ENCODE measurements around the gene APOBEC2. TPM values are rescaled to one million over a fixed set of nuclear protein-coding genes. Genes with fewer than 3 reads are reported as not detected.

Gene APOBEC2
- total and polyA plus RNA-seq, 8 donors: 7.2 to 36.7 (median 11.3) TPM; not detected in 3

GRCh38 chr6:41047306-41047705 is 5.7 kb upstream of the APOBEC2 start:
- intact Hi-C loops (cut with DNase I; ENCODE audit: low total_unique reads): no loop called here
- no peaks in the 10 kb centered on the region for H3K27me3 ChIP-seq
- no peak for DNase-seq
- no peak for TF ChIP-seq EP300 (IDR thresholded peaks at IDR 0.05)
- TF ChIP-seq POLR2AphosphoS5 (IDR thresholded peaks at IDR 0.05): no peak
- TF ChIP-seq, protein P1, sequence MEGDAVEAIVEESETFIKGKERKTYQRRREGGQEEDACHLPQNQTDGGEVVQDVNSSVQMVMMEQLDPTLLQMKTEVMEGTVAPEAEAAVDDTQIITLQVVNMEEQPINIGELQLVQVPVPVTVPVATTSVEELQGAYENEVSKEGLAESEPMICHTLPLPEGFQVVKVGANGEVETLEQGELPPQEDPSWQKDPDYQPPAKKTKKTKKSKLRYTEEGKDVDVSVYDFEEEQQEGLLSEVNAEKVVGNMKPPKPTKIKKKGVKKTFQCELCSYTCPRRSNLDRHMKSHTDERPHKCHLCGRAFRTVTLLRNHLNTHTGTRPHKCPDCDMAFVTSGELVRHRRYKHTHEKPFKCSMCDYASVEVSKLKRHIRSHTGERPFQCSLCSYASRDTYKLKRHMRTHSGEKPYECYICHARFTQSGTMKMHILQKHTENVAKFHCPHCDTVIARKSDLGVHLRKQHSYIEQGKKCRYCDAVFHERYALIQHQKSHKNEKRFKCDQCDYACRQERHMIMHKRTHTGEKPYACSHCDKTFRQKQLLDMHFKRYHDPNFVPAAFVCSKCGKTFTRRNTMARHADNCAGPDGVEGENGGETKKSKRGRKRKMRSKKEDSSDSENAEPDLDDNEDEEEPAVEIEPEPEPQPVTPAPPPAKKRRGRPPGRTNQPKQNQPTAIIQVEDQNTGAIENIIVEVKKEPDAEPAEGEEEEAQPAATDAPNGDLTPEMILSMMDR (IDR thresholded peaks at IDR 0.05): no peak
- TF ChIP-seq POLR2A (IDR thresholded peaks at IDR 0.05): no peak
- no peaks in the 10 kb centered on the region for H3K36me3 ChIP-seq
- no peak overlapping the region for H3K4me3 ChIP-seq
- H3K9me3 ChIP-seq: no peaks in the 10 kb centered on the region
- 87 to 100% (median 94%) methylated on average over 2 of the region's 2 CpGs for WGBS, 5 donors
- H3K27ac ChIP-seq: peak overlapping the region in 3 of 5 donors; percentile 39 to 69 (median 45)
- H3K4me1 ChIP-seq: peaks cover 14 to 70% (median 39%) of the 10 kb centered on the region in 4 donors

GRCh38 chr6:41047745-41048732 is 5.0 kb upstream of the APOBEC2 start:
- TF ChIP-seq POLR2A (IDR thresholded peaks at IDR 0.05) (no peak), POLR2AphosphoS5 (IDR thresholded peaks at IDR 0.05) (peak in 1 of 3 donors; percentile 21)
- Histone ChIP-seq H3K27me3 (no peaks in the 10 kb centered on the region), H3K9me3 (no peaks in the 10 kb centered on the region), H3K27ac (peak overlapping the region; percentile 12 to 69 (median 43)), H3K4me1 (peaks cover 15 to 70% (median 40%) of the 10 kb centered on the region in 4 donors), H3K4me3 (no peak overlapping the region), H3K36me3 (no peaks in the 10 kb centered on the region)
- 53 to 61% (median 57%) methylated on average over 9 of the region's 9 CpGs for WGBS, 5 donors
- DNase-seq: peak; percentile 49 to 63
- intact Hi-C loops (cut with DNase I; ENCODE audit: low total_unique reads): no loop called here

GRCh38 chr6:41049521-41049920 is 3.5 kb upstream of the APOBEC2 start:
- no peaks in the 10 kb centered on the region for H3K27me3 ChIP-seq
- peak in 1 of 2 donors; percentile 38 for DNase-seq
- intact Hi-C loops (cut with DNase I; ENCODE audit: low total_unique reads): no loop called here
- H3K4me3 ChIP-seq: no peak overlapping the region
- no peaks in the 10 kb centered on the region for H3K36me3 ChIP-seq
- 72 to 97% (median 93%) methylated on average over 1 of the region's 1 CpG for WGBS, 5 donors
- H3K27ac ChIP-seq: peak overlapping the region in 1 of 5 donors; percentile 69
- H3K9me3 ChIP-seq: no peaks in the 10 kb centered on the region
- H3K4me1 ChIP-seq: peaks cover 18 to 83% (median 44%) of the 10 kb centered on the region in 4 donors
- no peak for TF ChIP-seq EP300 (IDR thresholded peaks at IDR 0.05)
- TF ChIP-seq POLR2AphosphoS5 (IDR thresholded peaks at IDR 0.05): no peak

DNA sequence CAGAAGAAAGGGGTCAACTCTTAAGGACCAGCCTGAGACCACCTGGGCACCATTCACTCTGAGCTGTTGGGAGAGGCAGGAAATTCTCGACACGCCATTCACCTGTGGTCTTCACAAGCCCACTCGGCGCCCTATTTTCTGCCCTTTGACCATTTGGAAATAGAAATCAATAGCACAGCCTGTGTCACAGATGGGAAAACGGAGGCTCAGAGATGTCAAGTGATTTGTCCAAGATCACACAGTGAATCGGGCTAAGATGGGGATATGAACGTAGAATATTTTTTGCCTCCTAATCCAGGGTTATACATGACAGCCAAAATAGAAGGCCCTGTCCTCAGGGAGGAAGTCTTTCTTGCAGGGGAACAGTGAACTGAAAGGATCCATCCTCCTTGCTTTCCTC is 3.0 kb upstream of the APOBEC2 start:
- 82 to 89% (median 88%) methylated on average over 7 of the region's 7 CpGs for WGBS, 5 donors
- intact Hi-C loops (cut with DNase I; ENCODE audit: low total_unique reads): no loop called here
- Histone ChIP-seq H3K27ac (peak overlapping the region in 1 of 5 donors; percentile 10), H3K4me3 (no peak overlapping the region), H3K27me3 (no peaks in the 10 kb centered on the region), H3K9me3 (no peaks in the 10 kb centered on the region), H3K36me3 (no peaks in the 10 kb centered on the region), H3K4me1 (peaks cover 18 to 87% (median 46%) of the 10 kb centered on the region in 4 donors)
- TF ChIP-seq EP300 (IDR thresholded peaks at IDR 0.05): no peak
- no peak for TF ChIP-seq POLR2A (IDR thresholded peaks at IDR 0.05)
- TF ChIP-seq POLR2AphosphoS5 (IDR thresholded peaks at IDR 0.05): no peak
- TF ChIP-seq, protein P1 (IDR thresholded peaks at IDR 0.05): no peak
- no peak for DNase-seq

- DNase-seq: no peak
- 27 to 57% (median 49%) methylated on average over 3 of the region's 3 CpGs for WGBS, 5 donors
- no peak overlapping the region for H3K4me3 ChIP-seq
- H3K9me3 ChIP-seq: no peaks in the 10 kb centered on the region
- TF ChIP-seq POLR2A (IDR thresholded peaks at IDR 0.05) (no peak), EP300 (IDR thresholded peaks at IDR 0.05) (no peak), POLR2AphosphoS5 (IDR thresholded peaks at IDR 0.05) (no peak)
- TF ChIP-seq, protein P1 (IDR thresholded peaks at IDR 0.05): no peak
- no peaks in the 10 kb centered on the region for H3K27me3 ChIP-seq
- intact Hi-C loops (cut with DNase I; ENCODE audit: low total_unique reads): no loop called here
- no peaks in the 10 kb centered on the region for H3K36me3 ChIP-seq
- H3K4me1 ChIP-seq: peaks cover 18 to 93% (median 49%) of the 10 kb centered on the region in 4 donors
- H3K27ac ChIP-seq: peak overlapping the region in 1 of 5 donors; percentile 10
Measured at GRCh38 chr6:41050536-41050935, 2.5 kb upstream of the APOBEC2 start.

Data from stomach (tissue), 9 donors.